GM18502 (cell line): Measurements from ENCODE around the gene FGA.

Experiments
- ATAC-seq: cut with Tn5 transposase; IDR thresholded peaks from one replicate; pipeline ENCODE4 v1.9.1; 2021; ENCODE audit warnings: mild to moderate bottlenecking; ENCODE audit not compliant: unreplicated experiment, poor library complexity

Gene FGA

GRCh38 chr4:154583677-154584076 lies 6.9 kb downstream of the FGA start:
- no peak for ATAC-seq

DNA sequence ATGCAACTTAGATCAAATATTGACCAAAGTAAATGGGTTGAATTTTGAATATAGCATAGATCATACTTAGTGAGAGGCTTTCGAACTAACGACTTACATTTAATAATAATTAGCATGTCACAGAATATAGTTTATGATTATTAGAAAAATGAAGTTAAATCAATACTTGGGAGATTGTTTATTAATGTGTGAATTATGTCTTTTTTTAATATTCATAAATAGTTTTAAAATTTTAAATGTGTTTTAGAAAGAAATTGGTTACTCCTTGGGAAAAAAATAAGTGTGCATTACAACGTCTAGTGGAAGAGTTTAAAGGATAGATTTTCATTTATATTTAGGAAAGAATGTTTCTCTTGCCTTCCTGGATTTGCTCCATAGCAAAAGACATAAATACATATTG lies 7.3 kb downstream of the FGA start:
- no peak for ATAC-seq

DNA sequence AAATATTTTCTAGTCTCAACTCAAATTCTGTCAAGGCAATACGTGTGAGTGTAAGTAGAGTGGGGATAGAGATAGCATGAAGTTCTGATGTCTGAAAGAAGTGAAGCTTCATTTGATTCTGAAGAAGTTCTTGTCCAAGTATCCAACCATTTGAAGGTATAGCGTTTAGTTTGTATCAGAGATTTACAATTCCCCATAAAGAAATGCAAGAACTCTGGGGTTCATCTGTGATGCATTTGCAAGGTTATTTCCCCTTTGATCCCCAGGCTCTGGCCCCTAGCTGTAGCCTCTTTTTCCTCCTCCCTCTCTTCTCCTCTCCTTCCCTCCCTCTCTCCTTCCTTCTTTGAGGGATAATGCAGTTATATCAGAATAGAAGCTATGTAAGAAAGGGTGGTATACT lies 7.8 kb downstream of the FGA start:
- no peak for ATAC-seq

DNA sequence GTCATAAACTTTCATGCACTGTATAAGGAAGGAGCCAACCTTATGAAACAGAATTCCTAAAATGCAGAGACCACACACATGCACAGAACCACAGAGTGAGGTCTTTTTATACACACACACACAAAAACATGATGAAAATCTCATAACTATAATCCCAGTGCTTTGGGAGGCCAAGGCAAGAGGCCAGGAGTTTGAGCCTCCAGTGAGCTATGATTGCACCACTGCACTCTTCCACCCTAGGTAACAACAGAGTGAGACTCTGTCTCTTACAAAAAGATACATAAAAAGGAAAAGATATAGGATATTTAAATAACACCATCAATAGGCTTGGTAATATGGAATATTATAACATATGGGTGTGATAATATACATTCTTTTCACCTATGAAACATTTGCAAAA lies 10.6 kb downstream of the FGA start:
- no peak for ATAC-seq

DNA sequence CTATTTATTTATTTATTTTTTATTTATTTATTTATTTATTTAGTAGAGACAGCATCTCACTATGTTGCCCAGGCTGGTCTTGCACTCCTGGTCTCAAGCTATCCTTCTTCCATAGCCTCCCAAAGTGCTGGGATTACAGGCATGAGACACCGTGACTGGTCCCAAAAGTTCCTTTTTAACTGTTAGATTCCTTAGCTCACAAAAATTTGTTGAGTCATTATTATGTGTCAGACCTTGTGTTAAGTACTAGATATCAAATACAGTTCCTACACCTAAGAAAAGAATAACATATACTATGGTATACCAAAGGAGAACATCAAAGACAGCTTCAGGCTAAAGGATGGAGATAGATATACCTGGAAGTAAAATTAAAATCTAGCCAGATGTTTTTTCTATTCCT lies 11.6 kb downstream of the FGA start:
- ATAC-seq, result no peak

GRCh38 chr4:154577324-154577723 lies 13.2 kb downstream of the FGA start:
- no peak for ATAC-seq

GRCh38 chr4:154574311-154574710 lies 16.2 kb downstream of the FGA start:
- no peak for ATAC-seq

DNA sequence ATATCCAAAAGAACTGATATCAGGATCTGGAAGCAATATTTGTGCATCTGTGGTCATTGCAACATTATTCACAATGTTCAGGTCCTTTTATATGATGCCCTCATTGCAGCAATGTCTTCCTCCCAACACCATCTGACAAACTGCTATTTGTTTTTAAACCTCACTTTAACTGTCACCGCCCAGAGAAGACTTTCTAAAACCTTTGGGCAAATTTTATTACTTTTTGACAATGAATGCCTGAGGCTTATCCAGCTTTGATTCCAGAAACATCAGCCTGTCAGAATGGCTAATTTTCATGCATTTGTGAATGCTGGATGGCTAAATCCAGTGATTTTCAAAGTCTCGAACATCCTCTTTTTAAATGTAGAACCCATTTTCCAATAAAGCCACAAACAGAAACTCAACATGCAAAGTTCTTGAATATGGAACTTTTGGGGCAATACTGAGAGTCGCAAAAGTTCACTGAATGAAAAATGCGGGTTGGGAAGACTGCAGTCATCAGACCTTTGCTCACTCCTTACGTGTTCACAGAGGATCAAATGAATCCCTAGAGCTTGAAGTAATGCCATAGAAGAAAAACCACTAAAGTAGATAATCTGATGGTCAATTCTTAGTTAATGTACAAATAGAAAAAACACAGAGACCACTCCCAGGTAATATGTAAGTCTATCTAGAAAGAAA lies 17.2 kb downstream of the FGA start:
- no peak for ATAC-seq

- no peak for ATAC-seq
Observed at GRCh38 chr4:154569584-154569983, 21.0 kb downstream of the FGA start.

- no peak for ATAC-seq
Observed at GRCh38 chr4:154569028-154569427, 21.5 kb downstream of the FGA start.

GRCh38 chr4:154566639-154567204 lies 23.8 kb downstream of the FGA start:
- no peak for ATAC-seq

- ATAC-seq, result no peak
Observed at GRCh38 chr4:154565704-154566103, 24.8 kb downstream of the FGA start.

GRCh38 chr4:154564311-154564710 lies 26.2 kb downstream of the FGA start:
- no peak for ATAC-seq

GRCh38 chr4:154562697-154563254 lies 27.8 kb downstream of the FGA start, which contains the start of gene FGB:
FGB (plus strand) TSS chr4:154563011; CDS start chr4:154563019, 8 bp downstream.
- ATAC-seq, result no peak

DNA sequence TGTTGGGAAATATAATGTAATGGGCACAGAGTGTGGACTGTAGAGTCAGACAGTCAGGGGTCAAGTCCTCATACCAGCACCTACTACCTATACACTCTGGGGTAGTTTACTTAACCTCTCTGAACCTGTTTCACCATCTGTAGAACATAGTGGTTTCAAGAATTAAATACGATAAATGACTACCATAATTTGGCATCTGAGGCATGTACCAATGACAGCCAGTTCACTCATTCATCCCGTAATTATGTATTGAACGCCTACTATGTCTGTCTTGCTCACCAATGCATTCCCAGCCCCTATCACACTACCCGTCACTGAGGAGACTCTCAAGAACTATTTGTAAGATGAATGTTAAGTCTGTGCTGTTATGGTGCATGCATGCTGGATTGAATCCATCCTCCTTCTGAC lies 29.7 kb downstream of the FGA start:
- ATAC-seq, result no peak

GRCh38 chr4:154560419-154560801 lies 30.1 kb downstream of the FGA start:
- no peak for ATAC-seq

DNA sequence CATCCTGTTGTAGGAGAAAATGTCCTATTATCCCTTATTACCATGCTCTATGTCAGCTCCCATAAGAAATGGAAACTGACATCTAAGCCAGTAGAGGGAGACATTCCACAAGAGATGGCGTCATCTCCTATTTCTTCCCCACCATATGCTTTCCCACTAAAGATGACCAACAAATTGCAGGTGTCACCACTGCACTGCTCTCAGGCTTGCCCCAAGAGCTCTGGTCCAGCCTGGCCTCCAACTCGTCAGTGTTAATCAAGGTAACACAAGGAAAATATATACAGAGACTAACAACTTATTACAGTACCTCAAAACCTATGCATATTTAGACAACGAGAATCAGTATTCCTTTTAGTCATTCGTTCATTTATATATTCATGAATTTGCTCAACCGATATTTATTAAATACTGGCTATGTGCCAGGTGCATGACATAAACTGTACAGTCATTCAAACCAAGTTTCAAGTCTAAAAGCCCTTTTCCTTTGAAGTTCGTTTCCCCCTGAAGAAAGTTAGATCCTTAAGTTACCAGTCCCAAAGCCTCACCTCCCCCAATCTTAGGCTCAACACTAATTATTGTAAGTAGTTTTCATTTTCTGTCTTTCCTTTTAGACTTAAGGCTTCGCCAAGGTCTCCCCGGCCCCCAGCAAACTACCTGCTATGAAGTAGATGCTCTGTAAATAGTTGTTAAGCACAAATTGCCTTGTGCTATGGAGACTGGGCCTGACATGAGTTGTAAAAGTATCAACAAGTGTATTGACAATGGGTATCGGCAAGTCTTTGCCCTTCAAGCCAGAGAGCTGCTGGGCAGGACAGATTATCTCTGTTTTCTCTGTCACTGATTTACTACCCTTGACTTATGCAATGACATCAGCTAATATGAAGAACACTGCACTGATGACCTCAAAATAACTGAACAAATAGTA lies 30.8 kb downstream of the FGA start:
- ATAC-seq, result peak; percentile 85

- peak; percentile 36 for ATAC-seq
Observed at GRCh38 chr4:154559141-154559493, 31.4 kb downstream of the FGA start.

GRCh38 chr4:154551872-154552686 lies 38.5 kb downstream of the FGA start:
- ATAC-seq, result peak; percentile 57
